GM18520 (cell line): ENCODE data around the gene HSF4.

Source experiments
- ATAC-seq: cut with Tn5 transposase; IDR thresholded peaks from one replicate; pipeline ENCODE4 v1.9.1; 2021; ENCODE audit not compliant: unreplicated experiment

The HSF4 gene

DNA sequence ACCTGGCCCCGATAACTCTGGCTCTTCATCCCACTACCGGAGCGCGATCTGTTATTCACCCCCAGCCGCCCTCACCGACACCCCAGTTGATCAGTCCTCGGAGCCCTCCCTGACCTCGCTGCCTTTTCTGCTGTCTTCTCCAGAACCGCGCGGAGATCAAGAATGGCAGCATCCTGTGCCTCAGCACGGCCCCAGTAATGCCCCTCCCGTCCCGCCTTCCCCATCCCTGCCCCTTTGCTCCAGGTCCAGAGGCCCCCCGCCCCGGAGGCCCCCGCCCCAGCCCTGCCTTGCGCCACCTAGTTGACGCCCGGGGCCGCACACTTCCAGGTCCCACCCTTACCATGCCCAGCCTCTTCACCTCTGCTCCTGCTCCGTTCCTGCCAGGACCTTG lies 35.3 kb downstream of the HSF4 start:
- no peak for ATAC-seq

DNA sequence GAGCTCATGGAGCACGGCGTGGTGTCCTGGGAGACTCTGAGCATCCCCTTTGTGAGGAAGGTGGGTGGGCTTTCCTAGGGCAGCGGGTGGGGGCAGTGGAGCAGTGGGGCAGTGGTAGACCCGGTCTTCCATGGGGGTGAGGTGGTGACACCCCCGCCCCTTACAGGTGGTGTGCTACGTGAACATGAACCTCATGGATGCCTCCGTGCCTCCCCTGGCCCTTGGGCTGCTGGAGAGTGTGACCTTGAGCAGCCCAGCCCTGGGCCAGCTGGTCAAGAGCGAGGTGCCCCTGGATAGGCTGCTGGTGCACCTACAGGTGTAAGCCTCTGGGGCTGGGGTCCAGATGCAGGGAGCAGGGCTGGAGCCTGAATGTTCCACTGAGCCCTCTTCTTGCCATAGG lies 35.9 kb downstream of the HSF4 start:
- no peak for ATAC-seq

DNA sequence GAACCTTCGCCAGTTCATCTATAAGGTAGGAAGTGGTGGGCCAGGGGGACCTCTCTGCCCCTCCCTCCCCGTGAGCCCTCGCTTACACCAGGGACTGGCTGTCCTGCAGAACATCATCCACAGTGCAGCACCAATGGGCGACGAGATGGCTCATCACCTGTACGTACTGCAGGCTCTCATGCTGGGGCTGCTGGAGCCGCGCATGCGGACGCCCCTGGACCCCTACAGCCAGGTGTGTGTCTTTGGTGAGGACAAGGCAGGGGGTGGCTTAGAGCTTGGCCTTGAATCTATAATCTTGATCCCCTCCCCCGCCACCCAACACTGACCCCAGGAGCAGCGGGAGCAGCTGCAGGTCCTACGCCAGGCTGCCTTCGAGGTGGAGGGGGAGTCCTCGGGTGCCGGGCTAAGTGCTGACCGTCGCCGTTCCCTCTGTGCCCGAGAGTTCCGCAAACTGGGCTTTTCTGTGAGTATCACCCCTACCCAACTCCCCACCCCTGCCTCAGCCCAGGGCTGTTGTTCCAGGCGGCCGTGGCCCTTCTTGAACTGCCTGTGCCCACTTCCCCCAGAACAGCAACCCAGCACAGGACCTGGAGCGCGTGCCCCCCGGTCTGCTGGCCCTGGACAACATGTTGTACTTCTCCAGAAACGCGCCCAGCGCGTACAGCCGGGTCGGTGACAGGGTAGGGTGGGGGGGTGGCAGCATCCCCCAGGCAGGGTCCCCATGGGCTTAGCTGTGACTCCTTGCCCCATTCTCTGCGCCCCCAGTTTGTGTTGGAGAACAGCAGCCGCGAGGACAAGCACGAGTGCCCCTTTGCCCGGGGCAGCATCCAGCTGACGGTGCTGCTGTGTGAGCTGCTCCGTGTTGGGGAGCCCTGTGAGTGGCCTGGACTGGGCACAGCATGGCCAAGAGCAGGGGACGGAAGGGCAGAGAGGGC lies 37.1 kb downstream of the HSF4 start:
- no peak for ATAC-seq

DNA sequence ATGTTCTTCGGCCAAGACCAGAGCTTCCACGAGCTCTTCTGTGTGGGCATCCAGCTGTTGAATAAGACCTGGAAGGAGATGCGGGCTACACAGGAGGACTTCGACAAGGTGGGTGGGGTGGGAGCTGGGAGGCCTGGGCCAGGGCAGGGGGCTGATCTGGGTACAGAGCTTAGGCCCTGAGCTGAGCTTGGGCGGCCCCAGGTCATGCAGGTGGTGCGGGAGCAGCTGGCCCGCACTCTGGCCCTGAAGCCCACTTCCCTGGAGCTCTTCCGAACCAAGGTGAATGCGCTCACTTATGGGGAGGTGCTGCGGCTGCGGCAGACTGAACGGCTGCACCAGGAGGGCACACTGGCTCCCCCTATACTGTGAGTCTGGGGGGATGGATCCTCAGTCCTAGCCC lies 37.9 kb downstream of the HSF4 start:
- no peak for ATAC-seq

DNA sequence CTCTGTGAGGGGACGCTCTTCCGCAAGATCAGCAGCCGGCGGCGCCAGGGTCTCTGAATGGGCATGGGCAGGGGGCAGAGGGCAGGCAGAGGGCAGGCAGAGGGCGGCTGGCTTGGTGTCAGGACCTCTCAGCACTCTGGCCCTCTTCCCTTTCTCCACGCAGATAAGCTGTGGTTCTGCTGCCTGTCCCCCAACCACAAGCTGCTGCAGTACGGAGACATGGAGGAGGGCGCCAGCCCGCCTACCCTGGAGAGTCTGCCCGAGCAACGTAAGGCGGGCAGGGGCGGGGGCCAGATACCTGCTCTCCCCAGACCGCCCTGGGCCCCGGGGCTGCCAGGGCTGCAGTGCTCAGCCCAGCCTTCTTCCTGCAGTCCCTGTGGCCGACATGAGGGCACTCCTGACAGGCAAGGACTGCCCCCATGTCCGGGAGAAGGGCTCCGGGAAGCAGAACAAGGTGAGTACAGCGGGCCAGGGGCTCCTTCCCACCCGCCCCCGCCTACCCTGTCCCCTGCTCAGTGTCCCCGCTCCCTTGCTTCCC lies 38.5 kb downstream of the HSF4 start:
- no peak for ATAC-seq

DNA sequence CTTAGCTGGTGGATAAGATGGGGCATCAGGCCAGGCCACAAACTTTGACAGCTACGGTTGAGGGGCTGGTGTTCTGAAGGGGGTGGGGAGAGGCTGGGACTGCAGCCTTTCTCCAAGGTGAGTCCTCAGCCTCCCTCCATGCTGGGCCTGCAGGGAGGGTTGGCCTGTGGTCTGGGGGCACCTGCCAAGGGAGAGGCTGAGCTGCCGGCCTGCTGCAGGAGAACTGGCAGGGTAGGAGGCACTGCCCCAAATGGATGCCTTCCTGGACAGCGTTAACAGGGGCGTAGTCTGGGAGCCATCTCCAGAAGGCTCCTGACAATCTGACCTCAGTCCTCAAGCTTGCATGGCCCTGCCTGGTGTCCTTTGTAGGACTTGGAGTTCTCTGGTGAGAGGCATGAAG lies 39.5 kb downstream of the HSF4 start:
- ATAC-seq, result no peak

DNA sequence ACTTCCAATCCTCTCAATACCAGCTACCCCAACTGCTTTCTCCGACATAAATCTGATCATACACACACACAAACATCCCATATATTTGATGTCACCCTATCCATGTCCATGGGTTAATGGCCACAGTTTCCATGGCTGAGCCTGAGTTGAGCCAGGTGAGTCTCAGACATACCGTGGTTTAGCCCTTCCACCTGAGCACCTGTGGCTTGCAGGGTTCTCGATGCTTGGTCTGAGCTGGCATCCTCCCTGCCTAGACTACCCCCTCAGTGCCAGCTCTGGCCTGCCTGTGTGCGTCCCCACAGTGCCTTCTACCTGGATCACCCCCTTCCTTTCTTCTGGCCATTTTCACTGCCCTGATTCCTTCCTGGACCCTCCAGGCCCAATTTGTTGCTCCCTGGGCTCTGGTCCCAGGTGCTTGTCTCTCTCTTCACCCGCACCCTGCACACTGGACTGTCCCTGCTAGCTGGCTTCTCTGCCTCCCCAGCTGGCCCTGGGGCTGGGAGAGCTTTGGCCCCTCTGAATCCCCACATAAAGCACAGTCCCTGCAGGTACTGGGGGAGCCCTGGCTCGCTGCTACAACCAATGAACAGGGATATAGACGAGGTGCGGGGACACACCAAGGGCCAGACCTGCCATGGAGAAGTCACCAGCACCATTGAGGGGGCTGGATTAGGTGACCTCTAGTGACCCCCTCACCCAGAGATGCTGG lies 41.7 kb downstream of the HSF4 start:
- ATAC-seq, result no peak

DNA sequence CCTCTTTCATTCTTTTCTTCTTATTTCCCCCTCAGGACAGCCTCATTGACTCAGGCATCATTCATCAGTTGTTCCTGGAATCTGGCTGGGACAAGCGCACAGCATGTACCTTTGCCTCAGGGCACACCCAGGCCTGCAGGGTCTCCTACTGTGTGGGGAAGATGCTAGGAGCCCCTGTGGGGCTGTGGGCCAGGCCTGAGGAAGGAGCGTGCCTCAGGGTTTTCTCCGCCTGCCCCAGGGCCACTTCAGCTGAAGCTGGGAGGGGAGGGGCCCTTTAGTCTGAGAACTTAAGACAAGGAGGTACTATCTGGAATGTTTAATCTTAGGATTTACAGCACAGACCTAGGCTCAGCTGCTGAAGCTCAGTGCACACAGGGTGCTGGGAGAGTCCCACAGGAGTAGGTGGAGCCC lies 42.3 kb downstream of the HSF4 start:
- ATAC-seq, result no peak

DNA sequence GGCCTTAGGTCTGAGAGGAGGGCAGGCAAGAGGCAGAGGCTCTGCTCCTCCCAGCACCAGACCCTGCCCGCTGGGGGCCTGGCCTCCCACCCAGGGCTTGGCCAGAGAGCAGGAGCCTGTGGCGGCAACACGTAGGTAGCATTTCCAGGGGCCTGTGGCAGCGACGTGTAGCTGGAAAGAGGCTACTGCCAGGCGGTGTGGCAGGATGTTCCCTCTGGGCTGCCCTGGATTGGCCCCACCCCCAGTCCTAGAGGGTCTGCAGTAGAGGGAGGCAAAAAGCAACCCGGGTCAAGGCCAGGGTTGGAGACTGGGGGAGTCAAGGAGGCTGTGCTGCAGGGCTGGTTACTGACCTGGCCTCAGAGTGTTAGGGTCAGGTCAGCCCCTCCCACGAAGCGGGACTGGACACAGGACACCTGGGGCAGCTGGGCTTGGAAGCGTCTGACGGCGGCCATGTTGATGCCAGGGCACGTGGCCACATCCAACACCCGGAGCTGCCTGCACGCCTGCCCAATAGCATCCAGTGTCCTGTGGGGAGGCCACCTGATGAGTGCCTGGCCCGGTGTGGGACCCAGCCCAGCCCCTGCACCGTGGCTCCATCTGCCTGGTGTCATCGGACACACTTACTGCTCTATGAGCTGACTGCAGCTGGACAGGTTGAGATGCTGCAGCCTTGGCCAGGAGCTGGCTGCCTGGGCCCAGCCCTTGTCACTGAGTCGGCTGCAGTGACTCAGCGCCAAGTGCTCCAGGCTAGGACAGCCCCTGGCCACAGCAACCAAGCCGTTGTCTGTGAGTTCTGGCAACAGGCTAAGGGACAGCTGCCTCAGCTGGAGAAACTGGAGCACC lies 42.9 kb downstream of the HSF4 start:
- no peak for ATAC-seq

DNA sequence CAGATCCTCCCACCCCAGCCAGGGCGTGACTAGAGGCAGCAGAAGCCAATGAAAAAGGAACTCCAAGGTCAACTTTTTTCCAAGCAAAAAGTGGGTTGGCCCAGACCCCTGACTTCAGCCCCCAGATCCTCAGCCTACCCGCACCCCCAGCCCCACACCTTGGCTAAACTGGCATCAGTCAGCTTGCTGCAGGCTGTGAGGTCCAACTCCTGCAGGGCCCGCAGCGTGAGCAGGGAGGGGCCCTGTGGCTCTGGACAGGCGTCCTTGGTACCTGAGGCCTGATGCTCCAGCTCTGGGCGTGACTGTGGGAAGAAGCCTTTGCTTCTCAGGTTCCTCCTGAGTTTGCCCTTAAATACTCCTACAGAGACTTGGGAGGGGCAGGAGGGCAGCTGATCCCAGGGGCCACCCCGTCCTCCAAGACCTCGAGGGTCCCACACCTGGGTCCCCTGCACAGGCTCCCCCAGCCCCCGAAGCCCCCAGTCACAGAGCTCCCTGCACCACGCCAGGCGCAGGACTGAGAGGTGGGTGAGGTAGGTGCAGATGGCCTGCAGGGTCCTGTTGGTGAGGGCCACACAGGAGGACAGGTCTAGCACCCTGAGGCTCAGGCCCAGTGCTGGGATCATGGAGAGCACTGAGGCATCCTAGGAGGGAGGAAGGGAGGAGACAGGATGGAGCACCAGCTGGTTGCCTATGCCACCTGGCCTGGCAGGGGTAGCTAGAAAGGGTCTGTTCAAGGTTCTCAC lies 43.8 kb downstream of the HSF4 start:
- ATAC-seq, result no peak

DNA sequence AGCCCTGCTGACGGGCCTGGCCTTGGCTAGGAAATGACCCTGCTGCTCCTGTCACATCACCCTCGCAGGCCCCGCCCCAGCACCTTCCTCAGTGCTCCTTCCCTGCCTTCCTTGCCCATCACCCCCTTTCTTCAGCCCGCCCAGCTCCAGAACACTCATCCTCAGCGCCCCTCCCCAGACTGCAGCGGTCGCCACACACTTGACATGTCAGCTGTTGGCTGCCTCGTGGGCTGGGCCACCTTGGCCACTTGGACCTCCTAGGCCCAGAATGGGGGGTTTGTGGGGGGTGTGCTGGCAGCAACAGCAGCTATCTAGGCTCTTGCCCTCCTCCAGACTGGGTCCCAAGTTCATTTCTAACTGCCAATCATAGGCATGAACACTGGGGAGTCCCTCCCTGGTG lies 45.0 kb downstream of the HSF4 start:
- ATAC-seq, result no peak

DNA sequence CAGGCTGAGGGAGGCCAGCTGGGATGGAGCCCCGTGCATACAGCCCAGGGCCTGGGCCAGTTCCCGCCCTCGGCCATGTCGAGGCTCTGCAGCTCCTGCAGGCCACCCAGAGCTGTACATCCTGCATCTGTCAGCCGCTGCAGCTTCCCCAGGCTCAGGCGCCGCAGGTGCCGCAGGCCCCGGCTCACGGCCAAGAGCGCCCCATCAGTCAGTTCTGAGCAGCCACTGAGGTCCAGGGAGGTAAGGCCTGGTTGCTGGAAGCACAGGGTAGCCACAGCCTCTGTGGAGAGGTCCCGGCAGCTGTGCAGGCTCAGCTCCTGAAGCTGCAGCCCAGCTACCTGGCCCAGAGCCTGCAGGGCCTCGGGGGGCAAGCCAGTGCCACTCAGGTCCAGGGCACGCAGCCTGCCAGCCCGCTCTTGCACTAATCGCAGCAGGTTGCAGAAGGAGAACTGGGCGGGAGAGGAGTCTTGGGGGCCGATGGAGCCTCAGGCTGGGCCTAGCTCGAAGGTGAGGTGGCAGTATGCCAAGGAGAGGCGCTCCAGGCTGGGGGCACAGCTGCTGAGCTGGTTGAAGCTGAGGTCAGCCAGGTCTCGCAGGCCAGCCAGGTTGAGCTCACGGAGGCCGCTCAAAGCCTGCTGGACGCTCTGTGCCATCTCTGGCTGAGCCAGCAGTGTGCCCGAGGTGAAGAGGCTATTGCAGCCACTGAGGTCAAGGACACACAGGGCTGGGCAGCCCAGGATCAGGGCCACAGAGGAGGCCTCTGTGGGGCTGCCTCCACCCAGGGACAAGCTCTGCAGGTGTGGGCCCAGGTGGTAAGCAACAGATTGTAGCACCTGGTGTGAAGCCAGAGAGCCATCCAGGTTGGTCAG lies 45.8 kb downstream of the HSF4 start:
- no peak for ATAC-seq

DNA sequence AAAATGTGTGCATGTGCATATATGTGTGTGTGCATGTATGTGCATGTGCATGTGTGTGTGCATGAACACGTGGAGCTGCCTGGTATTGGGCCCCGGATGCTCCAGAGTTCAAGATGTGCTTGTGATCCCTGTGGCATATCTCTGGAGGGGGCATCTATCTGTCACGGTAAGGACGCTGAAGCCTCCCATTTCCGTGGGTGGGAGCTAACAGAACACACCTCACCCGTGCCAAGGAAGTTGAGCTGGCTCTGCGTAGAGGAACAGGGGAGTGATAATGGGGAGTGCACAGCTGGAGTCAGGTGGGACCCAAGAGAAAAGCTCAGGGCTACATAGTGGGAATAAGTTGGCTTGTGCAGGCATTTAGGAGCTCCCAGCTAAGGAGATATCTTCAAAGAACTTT lies 47.1 kb downstream of the HSF4 start:
- no peak for ATAC-seq

DNA sequence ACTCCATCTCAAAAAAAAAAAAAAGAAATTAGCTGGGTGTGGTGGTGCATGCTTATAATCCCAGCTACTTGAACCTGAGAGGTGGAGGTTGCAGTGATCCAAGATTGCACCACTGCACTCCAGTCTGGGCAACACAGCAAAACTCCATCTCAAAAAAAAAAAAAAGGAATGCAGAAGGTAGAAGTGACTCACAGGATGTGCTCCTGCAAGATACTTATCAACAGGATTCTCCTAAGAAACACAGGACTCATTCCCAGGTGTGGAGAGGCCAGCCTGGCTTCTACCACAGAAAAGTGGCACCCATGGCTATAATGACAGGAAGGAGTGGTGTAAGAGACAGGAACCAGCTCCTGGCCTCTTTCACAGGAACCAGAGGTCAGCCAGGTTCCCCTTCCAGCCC lies 48.2 kb downstream of the HSF4 start:
- ATAC-seq, result no peak

DNA sequence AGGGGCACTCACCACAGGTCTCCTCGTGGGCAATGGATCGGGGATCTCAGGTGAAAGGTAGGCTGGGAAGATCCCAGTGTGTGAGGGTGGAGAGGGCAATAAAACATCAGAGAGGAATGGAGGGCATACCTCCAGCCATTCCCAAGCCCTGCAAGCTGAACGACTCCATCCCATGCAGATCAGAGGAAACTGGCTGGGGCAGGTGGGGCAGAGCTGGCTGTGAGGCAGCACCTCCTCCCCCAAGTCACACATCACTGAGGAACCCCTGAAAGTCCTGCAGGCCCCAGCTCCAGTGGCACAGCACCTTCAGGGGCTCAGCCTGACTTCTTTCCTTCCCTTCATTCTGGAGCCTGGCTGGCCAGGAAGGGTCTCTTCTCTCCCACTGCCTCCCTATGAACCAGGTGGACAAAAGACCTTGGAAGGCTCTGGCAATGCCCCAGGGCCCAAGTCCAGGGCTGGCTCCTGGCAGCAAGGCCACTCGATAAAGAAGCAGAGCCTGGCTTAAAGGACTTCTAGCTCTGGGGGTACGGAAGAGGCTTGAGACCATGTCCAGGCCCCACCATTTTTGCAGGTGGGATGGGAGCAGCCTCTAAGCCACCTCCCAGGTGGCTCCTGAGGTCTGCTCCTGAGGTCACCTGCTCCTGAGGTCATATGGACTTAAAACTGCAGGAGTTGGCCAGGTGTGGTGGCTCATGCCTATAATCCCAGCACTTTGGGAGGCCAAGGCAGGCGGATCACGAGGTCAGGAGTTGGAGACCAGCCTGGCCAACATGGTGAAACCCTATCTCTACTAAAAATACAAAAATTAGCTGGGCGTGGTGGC lies 48.9 kb downstream of the HSF4 start:
- no peak for ATAC-seq

DNA sequence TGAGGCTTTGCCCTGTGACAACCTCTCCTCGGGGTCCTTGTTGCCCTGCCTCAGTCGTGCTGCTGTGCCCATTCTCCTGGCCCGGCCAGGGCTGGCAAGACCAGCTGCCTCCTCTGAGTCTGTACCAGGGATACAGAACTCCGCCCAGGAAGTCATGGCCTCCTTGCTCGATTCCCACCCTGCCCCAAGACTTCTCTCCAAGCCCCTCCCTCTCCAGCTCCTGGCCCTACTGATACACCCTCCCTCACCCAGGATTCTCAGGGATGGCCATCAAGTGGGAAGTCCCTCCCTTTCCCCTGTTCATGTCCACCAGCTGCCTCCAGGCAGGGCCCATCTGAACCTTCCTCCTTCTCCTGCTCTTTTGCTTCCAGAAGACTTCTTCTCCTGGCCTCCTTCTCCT lies 51.2 kb downstream of the HSF4 start:
- no peak for ATAC-seq

DNA sequence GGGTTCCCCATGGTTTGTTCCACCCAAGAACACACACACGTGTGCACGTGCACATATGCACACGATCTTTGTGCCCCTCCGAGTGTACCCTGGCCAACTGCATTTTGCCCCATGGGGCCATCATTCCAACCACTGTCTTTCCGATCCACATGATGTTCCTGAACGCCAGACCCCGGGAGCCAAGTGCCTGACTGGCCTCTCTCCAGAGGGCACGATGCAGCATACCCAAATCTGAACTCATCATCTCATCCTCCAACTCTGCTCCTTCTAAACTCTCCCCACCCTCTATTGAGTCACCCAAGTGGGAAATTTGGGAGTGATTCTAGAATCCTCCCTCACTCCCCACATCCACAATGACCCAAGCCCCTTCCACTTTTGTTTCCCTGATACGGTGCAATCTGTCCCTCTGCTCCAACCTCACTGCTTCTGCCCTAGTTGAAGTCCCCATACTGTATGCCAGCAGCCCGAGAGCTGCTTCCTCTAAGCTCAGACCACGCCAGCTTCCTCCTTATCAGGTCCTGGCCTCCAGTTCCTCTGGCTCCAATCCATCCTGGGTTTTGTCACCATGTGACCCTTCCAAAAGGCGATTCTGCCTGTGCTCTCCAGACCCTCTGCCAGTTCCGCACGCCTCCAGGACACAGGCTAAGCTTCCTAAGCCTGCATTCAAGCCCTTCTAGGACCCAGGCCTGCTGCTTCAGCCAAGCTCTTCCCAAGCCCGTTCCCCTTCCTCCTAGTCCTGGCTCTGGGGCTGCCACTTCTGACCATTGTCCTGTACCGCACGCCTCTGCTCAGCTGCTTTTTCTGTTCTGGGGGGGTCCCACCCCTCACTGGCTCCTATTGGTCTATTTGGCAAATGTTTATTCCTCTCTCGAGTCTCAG lies 52.3 kb downstream of the HSF4 start:
- no peak for ATAC-seq
